Fibroblast of mammary gland (primary cell): ENCODE results near the gene GPR150.

Experiments used
- DNase-seq: peaks from one replicate; pipeline ENCODE4 v3.0.0-alpha.2; 2010; ENCODE audit warnings: low read depth
- H3K4me3 ChIP-seq: 2 replicates; pipeline ENCODE4 v1.5.1; 2011; ENCODE audit warnings: low read depth, mild to moderate bottlenecking, low read length, moderate library complexity; ENCODE audit not compliant: control insufficient read depth
- CTCF ChIP-seq: conservative IDR thresholded peaks from 2 replicates; pipeline ENCODE4 v1.5.1; 2011; ENCODE audit warnings: low read depth, low read length, inconsistent platforms; ENCODE audit not compliant: control insufficient read depth, insufficient read depth

The GPR150 gene

DNA sequence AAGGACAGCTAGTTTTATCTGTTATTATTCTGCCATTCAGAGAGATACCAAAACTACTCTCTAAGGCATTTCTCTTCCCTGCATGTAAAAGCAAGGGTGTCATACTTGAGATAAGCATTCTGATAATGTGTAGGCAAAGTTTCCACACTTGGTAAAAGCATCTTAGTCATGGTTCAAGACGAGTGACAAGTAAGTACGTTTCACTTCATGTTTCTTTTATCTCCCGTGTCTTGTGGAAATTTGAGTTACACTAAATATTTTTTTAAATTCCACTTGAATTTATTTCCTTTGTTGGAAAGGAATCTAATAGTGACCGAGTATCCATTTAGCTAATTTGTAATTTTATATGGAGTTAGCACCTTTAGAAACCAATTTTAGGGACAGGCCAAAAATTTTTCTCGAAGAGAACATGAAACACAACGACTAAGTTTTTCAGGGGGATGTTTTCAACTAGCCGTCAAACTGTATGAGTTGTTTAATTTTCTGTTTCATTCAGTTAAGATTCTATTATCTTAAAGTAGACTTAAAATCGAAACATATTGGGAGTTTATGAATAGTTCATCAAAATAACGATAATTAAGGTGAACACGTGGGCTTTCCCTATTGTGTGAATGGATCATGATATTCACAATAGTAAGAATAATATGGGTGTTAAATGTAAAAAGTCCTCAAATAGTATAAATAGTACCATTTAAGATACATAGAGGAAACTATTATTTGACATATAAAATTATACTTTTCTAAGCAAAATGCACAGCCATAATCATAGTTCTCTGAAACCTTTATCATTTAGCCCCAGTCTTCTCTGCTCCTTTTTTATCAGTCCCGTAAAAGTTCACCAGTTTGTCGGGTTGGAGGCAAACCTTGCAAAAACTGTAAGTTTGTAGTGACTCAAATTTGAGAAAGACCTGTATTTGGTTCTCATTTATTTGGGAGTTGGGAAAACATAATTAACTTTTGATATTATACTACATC is 28.3 kb downstream of the GPR150 start:
- no peak overlapping the region for H3K4me3 ChIP-seq
- DNase-seq: no peak
- no peak for TF ChIP-seq CTCF

GRCh38 chr5:95649274-95649673 is 29.4 kb downstream of the GPR150 start:
- TF ChIP-seq CTCF: no peak
- DNase-seq: no peak
- H3K4me3 ChIP-seq: no peak overlapping the region

DNA sequence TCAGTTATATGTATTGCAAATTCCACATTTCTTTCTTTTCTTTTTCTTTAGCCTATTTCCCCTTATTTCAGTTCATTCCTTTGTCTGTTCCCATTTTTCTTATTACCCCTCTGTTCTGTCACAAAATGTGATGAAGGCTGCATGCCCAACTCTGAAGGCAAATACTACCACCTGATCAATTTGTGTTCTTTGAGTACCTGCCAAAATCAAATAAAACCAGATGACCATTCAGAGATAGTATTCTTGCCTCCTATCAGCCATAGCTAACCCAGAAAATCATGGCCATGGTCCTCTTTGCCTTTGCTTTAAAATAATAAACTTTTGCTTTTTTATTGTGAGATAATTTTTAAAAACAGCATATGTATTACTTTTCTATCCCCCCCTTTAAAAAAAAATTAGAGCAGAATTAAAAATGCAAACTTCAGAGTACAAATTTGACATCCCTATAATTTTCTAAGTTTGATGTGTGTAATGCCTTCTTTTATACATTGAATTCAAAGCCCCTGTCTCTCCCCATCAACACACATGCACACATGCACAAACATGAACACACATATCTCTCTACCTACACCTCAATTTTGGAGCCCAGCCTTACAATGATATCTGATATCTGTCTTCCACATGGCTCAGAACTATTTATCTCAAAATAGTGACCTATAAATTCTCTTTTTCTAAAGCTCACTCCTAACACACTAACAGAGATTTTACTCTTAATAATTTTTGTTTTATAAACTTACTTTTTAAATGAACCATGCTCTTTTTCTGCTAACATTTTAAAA is 30.1 kb downstream of the GPR150 start:
- no peak for TF ChIP-seq CTCF
- H3K4me3 ChIP-seq: no peak overlapping the region
- no peak for DNase-seq

GRCh38 chr5:95652849-95653248 is 33.0 kb downstream of the GPR150 start:
- H3K4me3 ChIP-seq: no peak overlapping the region
- no peak for DNase-seq
- no peak for TF ChIP-seq CTCF

- no peak for DNase-seq
- no peak for TF ChIP-seq CTCF
- H3K4me3 ChIP-seq: no peak overlapping the region
Measured at GRCh38 chr5:95654196-95654595, 34.3 kb downstream of the GPR150 start.

DNA sequence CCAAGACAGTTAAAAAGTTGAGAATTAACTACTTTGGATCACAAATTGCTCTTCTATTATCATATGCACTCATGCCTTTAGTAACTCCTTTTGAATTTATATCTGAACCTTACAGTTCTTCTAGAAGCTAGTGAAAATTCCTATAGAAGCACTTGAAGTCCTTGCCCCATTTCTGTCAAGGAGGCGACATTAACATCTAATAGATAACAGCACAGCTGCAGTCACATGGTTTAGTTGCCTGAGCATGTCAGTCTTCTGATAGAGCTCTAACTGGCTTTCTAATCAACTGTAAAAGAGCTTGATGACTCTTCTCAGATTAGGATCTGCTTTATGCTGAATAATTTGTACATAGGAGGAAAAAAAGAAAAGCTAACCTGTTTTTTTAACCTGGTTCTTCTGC is 35.7 kb downstream of the GPR150 start:
- H3K4me3 ChIP-seq: no peak overlapping the region
- no peak for TF ChIP-seq CTCF
- DNase-seq: no peak
